A172 (cell line): ENCODE measurements around the gene RPL41. TPM values are rescaled to one million over a fixed set of nuclear protein-coding genes. Genes with fewer than 3 reads are reported as not detected.
"Not testable (repeated sequence)": the region's sequence is repeated elsewhere in the genome, so short reads cannot be mapped to it uniquely, and the experiment has no call there.

Experiments used
- DNase-seq: peaks from one replicate; pipeline ENCODE4 v3.0.0-alpha.2; 2015; ENCODE audit warnings: low spot score
- total RNA-seq: library from RNA; depleted of rRNA; stranded (reverse); fragments of >200 nt; shearing (Covaris generic); gene quantifications from 2 replicates; pipeline ENCODE4 v1.2.3, GENCODE V29; 2014

Gene RPL41
- total RNA-seq, 1 experiment from 2014 or later, result 3,438 TPM

- DNase-seq, result no peak
These were observed 13.2 kb upstream of the RPL41 start for GRCh38 chr12:56103066-56103711.

DNA sequence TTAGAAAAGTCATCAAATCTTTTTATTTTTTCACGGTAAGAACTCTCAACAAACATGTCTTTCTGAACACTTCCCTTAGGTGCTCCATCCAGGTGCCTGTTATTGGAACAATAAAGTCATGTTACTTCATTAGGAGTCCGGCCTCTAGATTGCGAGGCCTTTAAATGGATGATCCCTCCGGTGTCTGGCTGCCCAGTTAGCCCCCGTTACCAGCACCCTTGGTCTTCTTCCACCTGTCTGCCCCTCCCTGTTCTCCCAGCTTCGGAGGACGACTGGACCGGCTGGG is 12.7 kb upstream of the RPL41 start:
- no peak for DNase-seq

DNA sequence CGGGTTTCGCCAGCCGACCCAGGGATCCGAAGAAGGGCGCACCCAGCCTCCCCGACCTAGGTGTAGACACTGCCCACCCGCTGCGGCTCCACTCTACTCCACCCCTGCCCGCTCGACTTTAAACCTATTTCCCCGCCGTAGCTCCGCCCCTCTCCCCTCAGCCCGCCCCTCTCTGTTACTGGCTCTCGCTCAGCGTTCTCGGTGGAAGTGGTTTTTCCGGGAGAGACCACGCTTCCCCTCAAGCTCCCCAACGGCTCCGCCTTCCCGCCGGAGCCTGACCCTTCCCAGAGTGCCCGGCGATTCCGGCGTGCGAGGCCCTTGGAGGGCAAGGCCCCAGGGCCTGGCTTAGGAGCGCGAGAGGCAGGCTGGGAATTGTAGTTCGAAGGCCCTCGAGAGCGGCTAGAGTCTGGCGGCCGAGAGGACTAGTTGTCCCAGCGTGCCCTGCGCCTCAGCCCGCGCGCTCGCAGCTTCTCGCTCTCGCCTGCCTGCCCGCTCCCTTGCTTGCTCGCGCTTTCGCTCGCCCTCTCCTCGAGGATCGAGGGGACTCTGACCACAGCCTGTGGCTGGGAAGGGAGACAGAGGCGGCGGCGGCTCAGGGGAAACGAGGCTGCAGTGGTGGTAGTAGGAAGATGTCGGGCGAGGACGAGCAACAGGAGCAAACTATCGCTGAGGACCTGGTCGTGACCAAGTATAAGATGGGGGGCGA is 12.2 kb upstream of the RPL41 start, which contains the start of gene PA2G4:
Gene PA2G4, plus strand, starts transcription at position 451 of the 706 bp plus-strand sequence. Its CDS starts 179 bp downstream, at position 630.
- peak; percentile 96 for DNase-seq

- DNase-seq, result no peak
These were observed 11.4 kb upstream of the RPL41 start for GRCh38 chr12:56104815-56105608.

- no peak for DNase-seq
These were observed 10.9 kb upstream of the RPL41 start for GRCh38 chr12:56105609-56105902.

- DNase-seq, result no peak
These were observed 9.2 kb upstream of the RPL41 start for GRCh38 chr12:56107242-56107641.

DNA sequence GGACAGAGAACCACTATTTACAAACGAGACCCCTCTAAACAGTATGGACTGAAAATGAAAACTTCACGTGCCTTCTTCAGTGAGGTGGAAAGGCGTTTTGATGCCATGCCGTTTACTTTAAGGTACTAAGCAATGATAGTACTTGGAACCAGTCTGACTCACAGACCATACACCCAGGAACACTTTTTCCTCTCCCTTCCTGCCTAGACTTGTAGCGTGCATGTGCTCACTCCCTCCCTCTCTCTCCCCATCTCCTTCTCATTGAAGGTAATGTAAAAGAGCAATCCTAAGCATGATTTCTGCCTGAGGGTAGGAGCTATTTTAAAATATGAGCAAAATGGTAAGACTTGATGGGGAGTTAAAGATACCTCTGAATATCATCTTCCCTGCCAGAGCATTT is 5.9 kb upstream of the RPL41 start:
- DNase-seq, result no peak

DNA sequence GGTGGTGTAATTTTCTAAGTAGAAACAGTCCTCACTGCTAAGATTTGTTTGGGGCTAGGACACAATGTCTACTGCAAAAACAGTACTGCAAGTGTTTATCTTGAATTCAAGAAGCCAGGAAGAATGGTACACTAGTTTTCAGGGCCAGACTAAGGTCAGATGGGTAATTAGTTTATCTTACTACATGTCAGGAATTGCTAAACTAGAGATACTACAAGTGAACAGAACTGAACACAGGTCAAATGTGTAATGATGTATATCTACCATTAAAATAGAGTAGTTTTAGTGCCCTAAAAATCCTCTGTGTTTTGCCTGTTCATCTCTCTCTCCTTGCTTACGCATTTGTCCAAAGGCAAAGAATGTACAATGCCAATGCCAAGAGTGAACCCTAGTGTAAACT is 2.3 kb upstream of the RPL41 start:
- DNase-seq, result no peak

DNA sequence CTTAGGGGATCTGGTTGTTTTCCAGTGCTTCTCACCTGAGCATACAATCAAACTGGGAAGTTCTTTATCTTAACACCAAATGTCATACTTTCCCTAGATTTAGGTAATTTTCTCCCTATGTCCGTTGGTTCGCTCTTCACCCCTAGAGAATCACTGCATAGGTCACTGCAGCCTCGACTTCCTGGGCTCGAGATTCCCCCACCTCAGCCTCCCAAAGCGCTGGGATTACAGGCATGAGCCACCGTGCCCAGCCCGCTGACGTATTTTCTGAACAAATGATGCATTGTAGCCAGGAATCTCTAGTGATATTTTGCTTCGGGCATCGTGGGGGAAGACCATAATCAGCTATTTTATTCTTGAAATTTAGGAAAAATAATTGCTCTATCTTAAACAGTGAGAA is 1.1 kb upstream of the RPL41 start:
- DNase-seq, result no peak

- not testable (repeated sequence) for DNase-seq
These were observed 761 bp downstream of the RPL41 start for GRCh38 chr12:56117082-56117706.

GRCh38 chr12:56117778-56118687 is 1.6 kb downstream of the RPL41 start, which contains the start of gene ZC3H10:
ZC3H10 (plus strand) TSS chr12:56118266; CDS start chr12:56120563, 2,297 bp downstream.
- DNase-seq, result peak; percentile 98

GRCh38 chr12:56118688-56119357 is 2.4 kb downstream of the RPL41 start:
- no peak for DNase-seq

GRCh38 chr12:56119361-56119796 is 2.9 kb downstream of the RPL41 start:
- peak; percentile 89 for DNase-seq

DNA sequence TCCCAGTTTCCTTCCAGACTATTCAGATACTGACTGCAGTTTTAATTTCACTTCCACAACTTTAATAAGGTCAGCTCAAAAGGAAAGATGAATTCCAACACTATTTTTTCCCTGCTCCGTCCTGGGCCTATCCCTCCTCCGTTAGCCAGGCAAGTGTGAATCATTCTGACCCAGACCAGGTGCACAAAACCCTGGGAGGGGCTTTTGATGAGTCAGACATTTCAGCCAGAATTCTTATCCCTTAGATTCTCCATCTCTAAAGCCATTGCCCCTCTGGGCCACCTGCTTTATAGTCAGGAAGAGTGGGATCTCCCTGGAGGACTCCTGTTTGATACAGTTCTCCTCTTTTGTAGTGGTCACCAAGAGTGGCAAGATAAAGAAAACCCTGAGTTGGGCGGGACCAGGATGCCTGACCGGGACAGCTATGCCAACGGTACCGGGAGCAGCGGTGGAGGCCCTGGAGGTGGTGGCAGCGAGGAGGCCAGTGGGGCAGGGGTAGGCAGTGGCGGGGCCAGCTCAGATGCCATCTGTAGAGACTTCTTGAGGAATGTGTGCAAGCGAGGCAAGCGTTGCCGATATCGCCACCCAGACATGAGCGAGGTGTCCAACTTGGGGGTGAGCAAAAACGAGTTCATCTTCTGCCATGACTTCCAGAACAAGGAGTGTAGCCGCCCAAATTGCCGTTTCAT is 3.9 kb downstream of the RPL41 start:
- peak; percentile 72 for DNase-seq

GRCh38 chr12:56121204-56121870 is 4.9 kb downstream of the RPL41 start:
- no peak for DNase-seq

GRCh38 chr12:56122637-56123036 is 6.2 kb downstream of the RPL41 start:
- DNase-seq, result no peak

DNA sequence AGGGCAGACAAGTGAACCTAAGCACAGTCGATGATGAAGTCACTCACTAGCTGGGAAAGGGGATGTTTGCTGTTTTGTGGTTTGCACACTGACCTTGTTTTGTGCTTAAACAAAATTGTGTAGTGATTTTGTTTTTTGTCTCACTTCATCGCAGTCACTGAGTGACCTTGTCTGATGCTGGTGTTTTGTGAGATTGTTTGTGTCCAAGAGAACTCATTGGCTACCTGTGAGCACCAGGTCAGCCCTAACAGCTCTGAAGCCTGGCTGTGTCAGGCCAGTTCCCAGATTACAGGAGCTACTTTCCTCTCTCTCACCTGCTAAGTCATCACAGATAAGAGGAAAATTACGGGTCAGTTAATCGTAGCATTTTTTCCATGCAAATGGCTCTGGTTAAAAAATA is 7.7 kb downstream of the RPL41 start:
- DNase-seq, result no peak

GRCh38 chr12:56126732-56127239 is 10.4 kb downstream of the RPL41 start:
- DNase-seq, result no peak

DNA sequence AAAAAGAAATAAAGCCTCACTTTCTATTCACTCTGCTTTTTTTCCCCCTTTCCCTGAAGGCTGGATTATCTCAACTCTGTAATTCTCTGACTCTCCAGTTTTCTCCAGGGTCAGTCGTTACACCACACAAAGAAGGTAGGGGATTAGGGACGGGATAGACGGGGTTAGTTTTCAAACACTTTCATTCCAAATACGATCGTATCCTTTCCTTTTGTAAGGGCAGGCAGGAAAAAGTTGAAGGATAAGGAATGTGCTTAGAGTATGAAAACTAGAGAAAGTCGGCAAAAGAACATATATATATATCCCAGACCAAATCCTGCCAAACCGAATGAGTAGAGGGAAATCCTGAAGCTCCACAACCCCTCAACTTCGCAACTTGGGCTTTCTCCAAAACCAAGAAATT is 11.1 kb downstream of the RPL41 start:
- DNase-seq, result no peak
